Measurements from ENCODE around the gene TASOR2. TPM values are rescaled to one million over a fixed set of nuclear protein-coding genes. Genes with fewer than 3 reads are reported as not detected.

The TASOR2 gene, protein sequence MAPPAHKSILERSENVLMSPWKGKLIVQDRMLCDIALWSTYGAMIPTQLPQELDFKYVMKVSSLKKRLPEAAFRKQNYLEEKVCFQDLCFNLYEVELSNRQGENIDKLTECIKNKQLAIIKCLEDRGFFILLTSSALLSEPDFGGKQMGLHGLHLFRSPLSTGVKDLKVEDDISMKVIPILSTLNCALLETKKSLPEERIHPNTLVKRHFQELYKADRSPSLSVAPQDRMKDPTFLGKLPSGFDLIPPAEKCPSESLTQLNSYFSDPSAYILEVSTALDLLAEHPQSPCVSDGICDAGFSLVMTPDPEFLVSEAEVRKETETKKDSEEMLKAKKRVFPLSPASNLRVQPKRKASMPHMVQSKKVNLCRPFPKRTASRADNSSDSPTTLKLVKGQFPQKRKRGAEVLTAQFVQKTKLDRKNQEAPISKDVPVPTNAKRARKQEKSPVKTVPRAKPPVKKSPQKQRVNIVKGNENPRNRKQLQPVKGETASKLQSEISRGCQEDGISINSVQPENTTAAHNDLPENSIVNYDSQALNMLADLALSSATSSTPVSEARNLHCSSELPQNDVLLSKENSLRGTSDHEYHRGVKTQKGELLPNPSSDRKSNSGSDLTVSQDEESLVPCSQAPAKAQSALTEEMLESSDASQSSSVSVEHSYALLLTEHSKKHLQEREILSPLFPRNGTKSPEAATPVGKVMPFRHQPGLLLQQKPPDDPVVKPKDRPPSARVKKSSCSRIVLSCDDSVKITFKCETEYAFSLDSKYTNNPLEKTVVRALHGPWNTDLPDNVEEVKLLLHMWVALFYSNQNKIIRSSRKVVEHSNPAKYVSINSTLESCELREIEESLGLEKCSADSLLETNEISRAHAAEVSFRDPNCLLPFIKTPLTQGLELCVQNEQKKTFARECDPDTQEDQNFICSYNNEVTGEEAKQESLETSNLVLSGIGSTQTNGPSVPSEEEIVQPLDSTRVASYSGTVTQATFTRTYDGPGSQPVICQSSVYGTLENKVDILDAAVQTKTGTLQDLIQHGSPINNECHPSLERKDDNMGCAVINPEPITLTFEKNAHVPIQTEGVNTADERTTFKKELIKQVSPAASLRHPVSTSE (N-terminal part only)
- 102 TPM for total RNA-seq

DNA sequence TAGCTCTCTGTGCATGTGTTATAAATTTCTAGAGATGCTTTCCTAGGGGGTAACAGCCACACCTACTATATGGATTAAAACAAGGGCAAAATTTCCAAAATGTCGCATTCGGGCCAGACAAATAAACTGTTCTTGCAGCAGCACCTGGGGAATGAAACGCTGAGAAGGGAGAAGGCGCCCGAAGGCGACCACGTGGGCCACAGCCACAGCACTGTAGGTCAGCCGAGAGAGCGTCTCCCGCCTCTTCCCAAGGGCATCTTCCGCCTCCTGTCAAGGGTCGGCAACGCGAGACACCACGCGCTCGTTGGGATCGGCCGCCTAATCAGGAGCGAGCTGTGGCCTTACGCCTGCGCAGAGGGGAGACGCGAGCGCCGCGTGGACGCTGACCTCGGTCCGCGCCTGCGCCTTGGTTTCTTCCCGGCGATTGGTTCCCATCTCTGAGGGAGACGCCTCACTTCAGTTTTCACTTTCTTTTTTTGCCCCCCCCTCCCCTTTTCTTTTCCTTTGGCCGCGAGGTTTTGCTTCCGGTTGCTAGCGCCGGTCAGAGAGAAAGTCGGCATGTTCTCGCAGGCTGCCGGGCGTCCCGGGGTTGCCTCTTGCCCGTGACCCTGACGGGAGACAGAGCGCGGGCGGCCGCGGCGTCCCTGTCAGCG, at the start of gene TASOR2:
Gene TASOR2 (plus strand): TSS at position 521 of the 653 bp plus-strand sequence. CDS start 35,805 bp downstream, outside the sequence.
- FAIRE-seq (peak; percentile 8), DNase-seq (ENCODE audit: low spot score in 2 of 2) (peak; percentile 91 to 92)

DNA sequence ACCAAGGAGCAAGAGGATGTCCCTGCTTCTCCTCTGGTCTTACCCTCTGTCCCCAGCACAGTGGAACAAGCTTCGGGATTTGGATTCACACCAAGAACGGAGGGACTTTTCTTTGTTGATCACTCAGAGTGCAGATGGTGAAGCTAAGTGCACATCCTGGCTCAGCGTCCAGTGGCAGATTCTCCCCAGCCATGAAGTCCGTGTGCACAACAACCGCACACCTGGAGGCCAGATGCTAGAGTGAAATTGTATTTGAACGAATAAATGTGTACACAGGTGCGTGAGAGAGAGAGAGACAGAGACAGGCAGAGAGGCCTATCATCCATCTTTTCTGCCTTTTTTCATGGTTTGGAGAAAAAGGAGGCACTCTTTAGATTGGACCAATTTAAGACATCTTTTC, 49.7 kb upstream of the TASOR2 start:
- DNase-seq (ENCODE audit: low spot score in 2 of 2) (no peak), FAIRE-seq (no peak)

DNA sequence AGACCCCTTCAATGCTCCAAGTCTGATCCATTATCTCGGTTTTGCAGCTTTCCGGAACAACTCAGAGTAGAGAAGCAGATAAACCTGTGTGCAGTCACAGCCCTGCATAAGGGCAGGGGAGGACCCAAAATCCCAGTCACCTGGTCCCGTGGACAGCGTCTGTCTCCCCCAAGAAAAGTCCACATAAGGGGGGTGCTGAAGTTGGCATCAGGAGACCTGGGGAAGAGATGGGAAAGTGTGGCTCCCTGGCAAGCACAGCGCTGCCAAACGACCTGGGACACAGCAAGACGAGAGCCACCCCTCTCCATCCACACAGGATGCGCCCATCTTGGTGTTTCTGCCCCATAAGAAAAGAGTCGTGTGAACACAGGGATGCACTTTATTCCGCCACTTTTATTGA, 46.1 kb upstream of the TASOR2 start:
- DNase-seq (ENCODE audit: low spot score in 2 of 2) (no peak), FAIRE-seq (no peak)

DNA sequence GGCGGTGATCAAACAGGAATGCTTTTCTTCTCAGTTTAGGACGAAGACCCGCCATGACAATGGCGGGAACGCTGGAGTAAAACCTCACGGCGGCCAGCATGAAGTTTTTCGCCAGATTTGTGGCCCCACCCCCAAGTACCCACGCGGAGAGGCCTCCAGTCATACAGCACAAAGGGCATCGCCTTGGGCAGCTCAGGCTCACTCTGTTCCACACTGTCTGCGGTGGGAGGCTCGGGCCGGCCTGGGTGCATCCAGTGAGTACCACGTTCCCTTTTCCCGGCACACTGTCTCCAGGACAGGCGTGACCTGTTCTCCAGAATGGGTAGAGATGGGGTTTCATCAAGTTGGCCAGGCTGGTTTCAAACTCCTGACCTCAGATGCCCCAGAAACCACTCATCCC, 45.6 kb upstream of the TASOR2 start:
- no peak for FAIRE-seq
- no peak for DNase-seq (ENCODE audit: low spot score in 2 of 2)

DNA sequence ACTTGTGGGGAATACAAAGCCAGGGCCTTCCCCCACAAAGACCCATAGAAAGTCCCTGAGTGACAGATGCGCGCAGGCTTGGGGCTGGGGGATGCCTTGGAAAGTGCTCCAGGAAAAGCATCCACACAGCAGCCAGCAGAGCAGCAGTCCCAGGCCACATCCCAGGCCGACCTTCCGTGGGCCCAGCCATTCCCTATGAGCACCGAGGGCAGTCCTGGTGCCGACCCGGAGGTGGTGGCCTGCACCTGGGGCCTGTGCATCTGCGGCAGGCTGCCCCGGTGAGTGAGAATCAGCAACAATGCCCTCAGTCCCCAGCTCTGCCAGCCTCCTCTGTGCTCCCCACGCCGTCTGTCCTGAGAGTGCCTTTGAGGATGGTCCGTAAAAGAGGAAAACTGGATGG, 44.6 kb upstream of the TASOR2 start:
- FAIRE-seq (no peak), DNase-seq (ENCODE audit: low spot score in 2 of 2) (no peak)

DNA sequence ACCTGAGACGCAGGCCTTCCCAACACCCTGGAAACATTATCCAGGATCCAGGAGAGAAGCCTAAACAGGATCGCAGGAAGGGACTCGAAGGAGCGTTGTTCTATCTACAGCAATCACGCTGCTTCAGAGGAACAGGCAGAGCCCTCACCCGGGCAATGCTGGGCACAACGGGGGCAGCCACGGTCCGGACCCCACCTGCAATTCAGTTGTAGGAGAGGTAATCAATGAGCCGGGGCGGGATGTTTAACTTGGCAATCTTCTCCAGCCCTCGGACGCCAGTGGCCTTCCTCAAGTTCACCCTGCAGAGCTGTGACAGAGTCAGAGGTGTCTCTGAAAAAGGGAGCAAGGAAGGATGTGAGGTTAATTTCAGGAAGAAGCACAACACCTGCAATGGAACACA, 44.1 kb upstream of the TASOR2 start:
- FAIRE-seq = no peak

DNA sequence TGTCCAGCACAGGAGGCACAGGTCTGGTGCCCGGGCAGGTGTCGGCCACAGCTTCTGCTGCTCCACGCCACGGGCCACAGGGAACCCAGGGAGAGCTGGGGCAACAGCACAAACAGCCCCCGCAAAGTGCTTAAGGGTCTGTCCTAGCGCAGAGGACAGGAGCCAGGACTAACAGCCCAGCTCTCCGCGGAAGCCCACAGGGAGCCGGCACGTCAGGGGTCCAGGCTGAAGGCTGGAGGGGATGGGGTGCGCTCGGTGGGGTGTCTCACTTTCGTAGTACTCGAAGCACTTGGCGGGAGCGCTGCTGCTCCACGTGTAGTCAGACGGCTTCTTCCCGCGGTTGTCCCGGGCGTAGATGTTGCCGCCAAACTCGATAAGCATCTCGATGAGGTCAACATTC, 43.1 kb upstream of the TASOR2 start:
- DNase-seq (ENCODE audit: low spot score in 2 of 2) (no peak), FAIRE-seq (no peak)

More for the DNA sequence above, 44.1 kb upstream of the TASOR2 start:
- no peak for DNase-seq (ENCODE audit: low spot score in 2 of 2)

DNA sequence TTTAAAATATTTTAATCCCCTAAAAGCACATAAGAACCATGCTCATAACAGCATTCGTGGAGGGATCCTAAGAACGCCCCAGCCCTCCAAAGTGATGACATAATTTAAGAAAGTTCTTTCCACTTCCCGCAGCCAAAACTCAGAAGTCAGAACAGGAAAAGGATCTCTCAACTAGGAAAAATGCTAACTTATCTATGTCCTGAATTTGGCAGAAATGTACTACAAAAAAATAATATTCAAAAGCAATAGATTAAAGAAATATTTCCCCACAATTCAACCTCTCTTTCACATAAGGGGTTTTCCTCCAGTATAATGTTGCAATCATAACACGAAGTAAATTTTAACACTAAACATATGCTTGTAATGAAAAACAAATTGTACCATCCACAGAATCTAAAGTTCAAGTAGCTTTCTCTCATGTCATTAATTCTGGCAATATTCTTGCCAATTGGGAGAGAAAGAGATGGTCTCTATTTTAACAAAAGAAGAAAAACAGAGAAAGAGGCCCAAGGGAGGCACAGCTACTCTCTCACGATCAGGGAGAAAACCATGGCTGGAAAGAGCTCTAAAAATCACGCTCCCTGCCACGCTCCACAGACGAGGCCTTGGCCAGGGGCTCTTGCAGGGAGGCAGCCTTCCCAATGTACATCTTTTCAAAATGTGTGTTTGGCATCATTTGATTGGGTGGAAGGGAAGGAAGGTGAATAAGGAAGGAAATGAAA, 41.1 kb upstream of the TASOR2 start:
- DNase-seq (ENCODE audit: low spot score in 2 of 2) (no peak), FAIRE-seq (no peak)

DNA sequence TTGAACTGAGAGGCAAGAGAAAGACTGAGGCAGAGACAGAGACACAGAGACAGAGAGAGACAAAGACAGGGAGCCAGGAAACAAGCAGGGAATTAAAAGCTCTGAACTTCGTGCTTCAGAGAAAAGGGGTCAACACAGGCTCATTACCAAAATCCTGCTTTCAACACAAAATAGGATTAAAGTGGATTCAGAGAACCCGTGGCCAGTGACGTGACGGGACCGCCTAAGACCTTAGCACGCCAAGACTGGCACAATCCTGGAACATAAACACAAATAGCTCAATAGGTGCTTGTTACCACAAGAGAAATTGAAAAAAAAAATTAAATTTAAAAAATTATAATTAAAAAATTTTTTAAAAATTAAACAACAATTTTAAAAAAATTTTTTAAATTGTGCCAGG, 39.7 kb upstream of the TASOR2 start:
- FAIRE-seq = peak; percentile 47

DNA sequence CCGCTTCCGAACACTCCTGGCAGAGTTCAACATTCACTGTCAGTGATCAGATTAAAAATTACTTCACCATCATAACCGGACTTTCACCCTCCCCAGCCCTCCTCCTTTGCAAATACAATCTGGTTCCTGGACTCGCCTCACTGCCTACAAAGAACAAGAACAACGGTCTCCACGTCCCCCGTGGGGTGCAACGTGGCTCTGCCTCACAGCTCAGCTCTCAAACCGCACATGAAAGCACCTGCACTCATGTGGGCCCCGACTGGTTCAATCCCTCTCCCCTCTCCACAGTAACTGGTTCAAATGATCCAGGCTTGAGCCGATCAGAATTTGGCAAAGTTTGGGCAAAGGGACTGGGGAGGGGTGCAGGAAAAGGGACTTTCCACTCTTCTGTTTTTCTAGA, 39.3 kb upstream of the TASOR2 start:
- DNase-seq (ENCODE audit: low spot score in 2 of 2) (no peak), FAIRE-seq (no peak)

More for the DNA sequence above, 39.7 kb upstream of the TASOR2 start:
- DNase-seq (ENCODE audit: low spot score in 2 of 2) = no peak

DNA sequence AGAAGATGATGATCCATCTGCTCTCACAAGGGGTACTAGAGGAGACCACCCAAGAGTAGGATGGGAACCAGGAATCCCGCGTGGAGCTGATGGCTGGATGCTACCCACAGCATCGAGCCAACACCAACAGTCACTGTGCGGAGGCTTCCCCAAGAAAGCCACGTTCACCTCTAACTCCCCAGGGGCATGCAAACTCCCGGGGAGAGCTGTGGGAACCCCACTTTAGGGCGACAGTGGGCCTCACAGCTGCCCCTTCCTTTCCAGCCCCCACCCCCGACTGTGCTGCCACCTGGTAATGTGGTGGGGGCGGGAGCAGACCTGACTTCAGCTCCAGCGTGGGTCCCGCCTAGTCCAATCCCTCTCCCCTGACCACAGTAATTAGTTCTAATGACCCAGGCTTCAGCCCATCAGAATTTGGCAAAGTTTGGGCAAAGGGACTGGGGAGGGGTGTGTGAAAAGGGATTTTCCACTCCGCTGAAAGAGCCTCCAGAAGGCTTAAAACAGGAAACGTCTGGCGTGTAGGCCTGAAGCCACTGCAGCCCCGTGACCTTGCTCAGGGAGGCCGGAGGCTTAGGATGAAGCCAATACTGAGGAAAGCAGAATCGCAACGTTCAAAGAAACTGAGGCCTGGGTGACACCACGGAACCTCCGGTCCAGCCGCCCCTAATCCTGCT, 38.6 kb upstream of the TASOR2 start:
- no peak for FAIRE-seq
- DNase-seq (ENCODE audit: low spot score in 2 of 2) = no peak

DNA sequence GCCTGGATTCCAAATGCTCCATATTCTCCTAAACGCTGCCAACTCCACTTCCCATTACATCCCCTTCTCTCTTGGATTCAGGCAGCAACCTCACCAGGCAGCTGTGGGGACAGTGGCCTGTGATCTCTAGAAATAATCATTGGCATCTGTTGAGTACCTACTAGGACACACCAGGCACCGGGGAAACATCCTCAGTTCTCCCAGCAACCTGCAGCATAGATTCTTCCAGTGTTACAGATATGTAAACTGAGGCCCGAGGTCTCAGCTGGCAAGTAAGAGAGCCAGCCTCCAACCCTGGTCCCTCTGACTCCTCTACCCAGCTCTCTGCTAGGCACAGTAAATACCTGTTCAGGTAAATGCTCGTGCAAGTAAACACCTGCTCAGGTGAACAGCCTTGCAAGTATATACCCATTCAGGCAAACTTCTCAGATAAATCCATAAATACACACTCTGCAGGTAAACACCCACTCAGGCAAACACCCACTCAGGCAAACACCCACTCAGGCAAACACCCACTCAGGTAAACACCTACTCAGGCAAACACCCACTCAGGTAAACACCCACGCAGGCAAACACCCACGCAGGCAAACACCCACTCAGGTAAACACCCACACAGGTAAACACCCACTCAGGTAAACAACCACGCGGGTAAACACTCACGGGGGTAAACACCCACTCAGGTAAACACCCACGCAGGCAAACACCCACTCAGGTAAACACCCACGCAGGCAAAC, 37.0 kb upstream of the TASOR2 start:
- FAIRE-seq (no peak), DNase-seq (ENCODE audit: low spot score in 2 of 2) (no peak)

DNA sequence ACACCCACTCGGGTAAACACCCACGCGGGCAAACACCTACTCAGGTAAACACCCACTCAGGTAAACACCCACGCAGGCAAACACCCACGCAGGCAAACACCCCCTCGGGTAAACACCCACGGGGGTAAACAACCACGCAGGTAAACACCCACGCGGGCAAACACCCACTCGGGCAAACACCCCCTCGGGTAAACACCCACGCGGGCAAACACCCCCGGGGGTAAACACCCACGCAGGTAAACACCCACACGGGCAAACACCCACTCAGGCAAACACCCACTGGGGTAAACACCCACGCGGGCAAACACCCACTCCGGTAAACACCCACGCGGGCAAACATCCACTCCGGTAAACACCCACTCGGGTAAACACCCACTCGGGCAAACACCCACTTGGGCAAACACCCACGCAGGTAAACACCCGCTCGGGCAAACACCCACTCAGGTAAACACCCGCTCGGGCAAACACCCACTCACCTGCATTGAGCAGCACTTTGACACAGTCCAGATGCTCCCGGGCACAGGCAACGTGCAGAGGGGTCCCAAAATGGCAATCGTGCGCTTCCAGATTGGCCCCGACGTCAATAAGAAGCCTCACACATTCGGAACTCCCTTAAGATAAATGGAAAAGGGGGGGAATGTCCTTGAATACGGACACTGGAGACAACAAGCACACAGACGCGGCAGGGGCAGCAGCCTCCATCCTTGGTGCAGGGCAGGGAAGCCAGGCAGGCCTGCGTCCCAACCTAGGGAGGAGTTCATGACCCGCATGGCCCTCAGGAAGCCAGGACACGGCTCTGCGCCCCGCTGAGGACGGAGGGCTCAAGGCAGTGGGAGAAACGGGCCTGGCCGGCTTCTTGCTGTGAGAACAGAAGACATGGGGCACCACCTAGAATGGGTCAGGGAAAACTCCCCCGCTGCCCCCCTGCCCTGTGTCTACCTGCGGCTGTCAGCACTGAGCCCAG, 35.9 kb upstream of the TASOR2 start:
- no peak for DNase-seq (ENCODE audit: low spot score in 2 of 2)
- no peak for FAIRE-seq

DNA sequence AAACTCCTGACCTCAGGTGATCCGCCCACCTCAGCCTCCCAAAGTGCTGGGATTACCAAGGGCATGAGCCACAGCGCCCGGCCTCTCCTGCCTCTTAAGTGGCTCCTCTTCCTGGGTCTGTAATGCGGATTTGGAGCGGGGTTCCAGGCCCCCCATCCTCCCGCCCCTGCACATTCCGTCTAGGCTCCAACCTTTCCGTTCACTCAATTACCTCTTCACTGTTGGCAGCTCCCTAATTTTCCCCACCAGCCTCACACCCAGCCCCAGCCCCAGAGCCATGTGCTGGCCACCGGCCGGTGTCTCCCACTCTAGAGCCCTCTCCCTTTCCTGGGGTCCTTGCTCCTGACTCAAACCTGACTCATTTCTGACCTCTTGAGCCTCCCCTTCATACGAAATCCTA, 34.9 kb upstream of the TASOR2 start:
- FAIRE-seq = no peak
- DNase-seq (ENCODE audit: low spot score in 2 of 2) = no peak

DNA sequence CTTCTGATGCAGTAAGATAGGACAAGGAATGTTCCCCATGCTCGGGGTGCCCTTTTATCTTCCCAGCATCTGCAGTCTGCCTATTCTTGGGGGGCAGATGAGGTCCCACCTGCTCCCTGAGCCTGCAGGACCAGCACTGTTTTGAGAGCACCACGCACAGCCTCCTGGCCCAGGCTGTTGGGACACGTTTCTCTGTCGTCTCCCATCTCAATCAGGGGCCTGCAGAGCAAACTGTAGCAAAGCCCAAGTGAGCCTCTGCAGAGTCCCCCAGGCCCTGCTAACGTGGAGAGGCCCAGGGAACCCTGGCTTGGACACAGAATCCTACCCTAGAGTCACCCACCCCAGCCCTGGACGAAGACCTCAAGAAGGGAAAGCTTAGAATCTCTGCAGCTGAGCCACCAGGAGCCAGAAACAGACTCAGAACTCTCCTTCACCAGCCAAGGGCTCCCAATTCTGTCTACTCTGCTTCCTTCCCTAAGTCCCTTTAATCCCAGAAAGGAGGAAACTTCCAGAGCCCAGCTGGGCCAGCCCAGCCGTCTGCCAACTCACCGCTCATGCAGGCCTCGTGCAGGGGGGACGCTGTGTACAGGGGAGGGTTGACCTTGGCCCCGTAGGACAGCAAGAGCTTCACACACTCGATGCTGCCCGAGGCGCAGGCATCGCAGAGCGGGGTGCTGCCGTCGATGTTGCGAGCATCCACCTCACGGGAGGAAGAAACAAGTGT, 33.8 kb upstream of the TASOR2 start:
- FAIRE-seq (no peak), DNase-seq (ENCODE audit: low spot score in 2 of 2) (no peak)

DNA sequence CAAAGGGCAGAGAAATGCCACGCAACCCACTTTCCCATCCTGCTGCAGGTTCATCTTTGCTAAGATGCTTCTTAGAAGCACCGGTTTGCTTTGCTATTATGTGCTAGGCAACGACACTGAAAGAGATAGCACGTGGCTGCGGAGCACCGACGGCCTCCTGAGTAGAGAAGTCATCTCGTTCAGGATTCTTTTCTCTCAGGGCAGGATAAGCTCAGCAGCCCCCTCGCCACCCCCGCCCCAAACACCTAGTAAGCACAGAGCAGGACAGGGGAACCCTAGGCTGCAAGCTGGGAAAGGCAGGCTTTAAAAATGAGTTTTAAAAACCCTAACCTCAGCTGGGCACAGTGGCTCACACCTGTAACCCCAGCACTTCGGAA, 33.3 kb upstream of the TASOR2 start:
- DNase-seq (ENCODE audit: low spot score in 2 of 2) (no peak), FAIRE-seq (no peak)

DNA sequence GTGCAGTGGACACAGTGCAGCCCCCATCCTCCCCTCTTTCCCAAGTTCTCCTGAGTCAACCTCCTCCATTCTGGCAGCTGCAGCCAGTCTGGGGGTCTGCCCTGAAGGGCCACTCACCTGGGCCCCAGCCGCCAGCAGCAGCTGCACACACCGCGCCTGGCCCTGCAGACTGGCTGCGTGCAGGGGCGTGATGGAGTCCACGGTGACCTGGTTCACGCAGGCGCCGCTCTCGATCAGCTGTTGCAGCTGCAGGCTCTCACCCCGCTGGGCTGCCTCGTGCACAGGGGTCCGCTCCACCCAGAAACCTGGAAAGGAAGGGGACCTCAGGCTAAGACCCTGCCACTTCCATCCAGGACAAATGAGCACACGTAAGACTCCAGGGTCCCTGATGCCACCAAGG, 31.9 kb upstream of the TASOR2 start:
- DNase-seq (ENCODE audit: low spot score in 2 of 2) = no peak
- FAIRE-seq = no peak
